ENCODE results near the gene BDP1.
"Not testable (repeated sequence)": the region's sequence is repeated elsewhere in the genome, so short reads cannot be mapped to it uniquely, and the experiment has no call there.

BDP1 gene

DNA sequence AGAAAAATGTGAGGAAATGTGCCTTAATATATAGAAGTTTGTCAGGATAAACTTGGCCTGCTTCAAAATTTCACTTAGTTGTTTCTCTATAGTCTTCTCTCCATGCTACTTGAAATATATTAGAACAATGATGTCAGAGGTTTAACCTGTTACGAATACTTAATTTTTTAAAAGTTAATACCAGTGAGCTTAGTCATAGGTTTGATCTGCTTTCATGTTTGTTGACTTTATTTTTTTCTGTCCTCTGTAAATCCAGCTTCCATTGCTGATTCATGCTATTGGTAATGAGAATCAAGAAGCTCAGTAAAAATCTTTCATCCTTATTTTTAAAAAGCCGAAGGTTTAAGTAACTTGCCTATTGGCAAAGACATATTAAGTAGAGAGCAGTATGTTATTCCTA is 27.9 kb downstream of the BDP1 start:
- Histone ChIP-seq H3K36me3 (peaks cover 47% of the 10 kb centered on the region), H3K27me3 (no peaks in the 10 kb centered on the region), H3K4me1 (no peaks in the 10 kb centered on the region), H3K4me3 (ENCODE audit: low read depth, low read length) (no peak overlapping the region), H3K9me3 (no peaks in the 10 kb centered on the region)
- no peak for DNase-seq
- TF ChIP-seq, protein P1, sequence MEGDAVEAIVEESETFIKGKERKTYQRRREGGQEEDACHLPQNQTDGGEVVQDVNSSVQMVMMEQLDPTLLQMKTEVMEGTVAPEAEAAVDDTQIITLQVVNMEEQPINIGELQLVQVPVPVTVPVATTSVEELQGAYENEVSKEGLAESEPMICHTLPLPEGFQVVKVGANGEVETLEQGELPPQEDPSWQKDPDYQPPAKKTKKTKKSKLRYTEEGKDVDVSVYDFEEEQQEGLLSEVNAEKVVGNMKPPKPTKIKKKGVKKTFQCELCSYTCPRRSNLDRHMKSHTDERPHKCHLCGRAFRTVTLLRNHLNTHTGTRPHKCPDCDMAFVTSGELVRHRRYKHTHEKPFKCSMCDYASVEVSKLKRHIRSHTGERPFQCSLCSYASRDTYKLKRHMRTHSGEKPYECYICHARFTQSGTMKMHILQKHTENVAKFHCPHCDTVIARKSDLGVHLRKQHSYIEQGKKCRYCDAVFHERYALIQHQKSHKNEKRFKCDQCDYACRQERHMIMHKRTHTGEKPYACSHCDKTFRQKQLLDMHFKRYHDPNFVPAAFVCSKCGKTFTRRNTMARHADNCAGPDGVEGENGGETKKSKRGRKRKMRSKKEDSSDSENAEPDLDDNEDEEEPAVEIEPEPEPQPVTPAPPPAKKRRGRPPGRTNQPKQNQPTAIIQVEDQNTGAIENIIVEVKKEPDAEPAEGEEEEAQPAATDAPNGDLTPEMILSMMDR (IDR thresholded peaks at IDR 0.05; ENCODE audit: low read depth, low read length): no peak

- no peak for DNase-seq
- no peaks in the 10 kb centered on the region for H3K4me1 ChIP-seq
- TF ChIP-seq, protein P1 (IDR thresholded peaks at IDR 0.05; ENCODE audit: low read depth, low read length): no peak
- no peaks in the 10 kb centered on the region for H3K27me3 ChIP-seq
- peaks cover 83% of the 10 kb centered on the region for H3K36me3 ChIP-seq
- H3K4me3 ChIP-seq (ENCODE audit: low read depth, low read length): no peak overlapping the region
- no peaks in the 10 kb centered on the region for H3K9me3 ChIP-seq
Measured at GRCh38 chr5:71492817-71493615, 37.6 kb downstream of the BDP1 start.

- not testable (repeated sequence) for H3K9me3 ChIP-seq; H3K27me3 ChIP-seq; H3K4me1 ChIP-seq; DNase-seq; H3K4me3 ChIP-seq (ENCODE audit: low read depth, low read length)
- peaks cover 78% of the 10 kb centered on the region for H3K36me3 ChIP-seq
Measured at GRCh38 chr5:71494202-71494601, 38.8 kb downstream of the BDP1 start.

DNA sequence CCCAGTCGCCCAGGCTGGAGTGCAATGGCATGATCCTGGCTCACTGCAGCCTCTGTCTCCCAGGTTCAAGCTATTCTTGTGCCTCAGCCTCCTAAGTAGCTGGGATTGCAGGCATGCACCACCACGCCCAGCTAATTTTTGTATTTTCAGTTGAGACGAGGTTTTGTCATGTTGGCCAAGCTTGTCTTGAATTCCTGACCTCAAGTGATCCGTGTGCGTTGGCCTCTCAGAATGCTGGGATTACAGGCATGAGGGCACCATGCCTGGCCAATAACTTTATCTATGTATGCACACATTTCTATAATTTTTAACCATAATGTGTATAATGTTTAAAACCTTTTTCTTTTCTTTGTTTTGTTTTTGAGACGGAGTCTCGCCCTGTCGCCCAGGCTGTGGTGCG is 43.3 kb downstream of the BDP1 start:
- not testable (repeated sequence) for H3K9me3 ChIP-seq; DNase-seq; H3K4me3 ChIP-seq (ENCODE audit: low read depth, low read length); H3K27me3 ChIP-seq; H3K4me1 ChIP-seq
- peaks cover 65% of the 10 kb centered on the region for H3K36me3 ChIP-seq

DNA sequence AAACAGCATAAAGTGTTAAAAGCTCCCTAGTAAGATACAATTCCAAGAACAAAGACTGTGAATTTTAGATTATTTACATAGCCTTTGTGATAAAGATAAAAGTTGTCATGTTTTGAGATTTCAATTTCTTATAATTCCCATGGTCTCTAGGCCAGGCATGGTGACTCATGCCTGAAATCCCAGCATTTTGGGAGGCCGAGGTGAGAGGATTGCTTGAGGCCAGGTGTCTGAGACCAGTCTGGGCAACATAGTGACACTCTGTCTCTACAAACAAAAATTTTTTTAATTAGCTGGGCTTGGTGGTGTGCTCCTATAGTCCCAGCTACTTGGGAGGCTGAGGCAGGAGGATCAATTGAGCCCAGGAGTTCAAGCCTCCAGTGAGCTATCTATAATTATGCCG is 48.1 kb downstream of the BDP1 start:
- Histone ChIP-seq H3K4me3 (ENCODE audit: low read depth, low read length) (no peak overlapping the region), H3K4me1 (no peaks in the 10 kb centered on the region), H3K36me3 (peaks cover 70% of the 10 kb centered on the region), H3K27me3 (no peaks in the 10 kb centered on the region), H3K9me3 (no peaks in the 10 kb centered on the region)
- DNase-seq: no peak
- TF ChIP-seq, protein P1 (IDR thresholded peaks at IDR 0.05; ENCODE audit: low read depth, low read length): no peak

GRCh38 chr5:71522151-71522550 is 66.7 kb downstream of the BDP1 start:
- H3K9me3 ChIP-seq: no peaks in the 10 kb centered on the region
- peaks cover 62% of the 10 kb centered on the region for H3K36me3 ChIP-seq
- H3K4me1 ChIP-seq: no peaks in the 10 kb centered on the region
- TF ChIP-seq, protein P1 (IDR thresholded peaks at IDR 0.05; ENCODE audit: low read depth, low read length): no peak
- no peaks in the 10 kb centered on the region for H3K27me3 ChIP-seq
- DNase-seq: no peak
- no peak overlapping the region for H3K4me3 ChIP-seq (ENCODE audit: low read depth, low read length)

- H3K27me3 ChIP-seq; H3K4me1 ChIP-seq; H3K9me3 ChIP-seq; DNase-seq; H3K4me3 ChIP-seq (ENCODE audit: low read depth, low read length): not testable (repeated sequence)
- H3K36me3 ChIP-seq: peaks cover 43% of the 10 kb centered on the region
Measured at GRCh38 chr5:71525611-71526010, 70.2 kb downstream of the BDP1 start.

Data from BE2C (cell line).